IMR-90 (cell line): ENCODE results near the gene ANO8. TPM values are rescaled to one million over a fixed set of nuclear protein-coding genes. Genes with fewer than 3 reads are reported as not detected.

Experiments used
- ATAC-seq: fragments of 200-7000 bp; cut with Tn5 transposase; 2 replicates; pipeline ENCODE4 v1.9.1; 2020; ENCODE audit warnings: low read depth, mild to moderate bottlenecking, moderate library complexity
- BruUV-seq: library from RNA; stranded (reverse); fragments of 400-500 nt; replicated peaks from 2 replicates; lab custom pipeline; 2021; lab: Mats Ljungman, UMichigan
- CTCF ChIA-PET: fragments of 300-600 bp; formaldehyde crosslinking; extraction: SDS; loops from one replicate; lab custom pipeline; 2021; ENCODE audit warnings: antibody characterized with exemption; lab: Yijun Ruan, JAX
- POLR2A ChIA-PET: fragments of 300-600 bp; sonication (Branson Sonifier 250); formaldehyde crosslinking; loops from one replicate; lab custom pipeline; 2022; ENCODE audit warnings: antibody characterized with exemption; ENCODE audit not compliant: unreplicated experiment; lab: Charles Lee
- DNase-seq: peaks from one replicate; pipeline ENCODE4 v3.0.0; 2013
- H2AFZ ChIP-seq: replicated peaks from 2 replicates; pipeline ENCODE3; 2013; ENCODE audit warnings: low read length, mild to moderate bottlenecking; ENCODE audit not compliant: poor library complexity
- H2AK5ac ChIP-seq: 2 replicates; pipeline ENCODE4 v1.6.1; 2013; ENCODE audit warnings: low read depth, low read length, inconsistent platforms
- H2AK9ac ChIP-seq: replicated peaks from 2 replicates; pipeline ENCODE3; 2013; ENCODE audit warnings: mild to moderate bottlenecking, low read depth, low read length, moderate library complexity; ENCODE audit not compliant: poor library complexity
- H2BK120ac ChIP-seq: 2 replicates; pipeline ENCODE4 v1.6.1; 2013; ENCODE audit warnings: low read depth, low read length, inconsistent platforms
- H2BK15ac ChIP-seq: 3 replicates; pipeline ENCODE4 v1.6.1; 2013; ENCODE audit warnings: low read depth, low read length, inconsistent platforms
- H2BK20ac ChIP-seq: 2 replicates; pipeline ENCODE4 v1.6.1; 2013; ENCODE audit warnings: low read depth, mild to moderate bottlenecking, inconsistent platforms, low read length, moderate library complexity
- H2BK5ac ChIP-seq: 2 replicates; pipeline ENCODE4 v1.6.1; 2013; ENCODE audit warnings: mild to moderate bottlenecking, low read depth, low read length, inconsistent platforms; ENCODE audit not compliant: poor library complexity, severe bottlenecking
- H3K14ac ChIP-seq: replicated peaks from 2 replicates; pipeline ENCODE4 v1.6.1; 2013; ENCODE audit warnings: low read depth, low read length, inconsistent platforms
- H3K18ac ChIP-seq: 2 replicates; pipeline ENCODE4 v1.6.1; 2013; ENCODE audit warnings: low read depth, low read length, control low read depth
- H3K23ac ChIP-seq: 2 replicates; pipeline ENCODE4 v1.6.1; 2013; ENCODE audit warnings: low read depth, low read length, inconsistent platforms
- H3K27ac ChIP-seq: 2 replicates; pipeline ENCODE4 v1.5.1; 2013; ENCODE audit warnings: mild to moderate bottlenecking, control low read depth, low read length; ENCODE audit not compliant: insufficient read depth
- H3K27me3 ChIP-seq: 2 replicates; pipeline ENCODE4 v1.6.1; 2013; ENCODE audit warnings: low read length; ENCODE audit not compliant: control insufficient read depth, insufficient read depth
- H3K36me3 ChIP-seq: 2 replicates; pipeline ENCODE4 v1.6.1; 2013; ENCODE audit warnings: low read length, mixed read lengths; ENCODE audit not compliant: control insufficient read depth, insufficient read depth
- H3K4ac ChIP-seq: 2 replicates; pipeline ENCODE4 v1.6.1; 2013; ENCODE audit warnings: low read depth, low read length, inconsistent platforms
- H3K4me1 ChIP-seq: 2 replicates; pipeline ENCODE4 v1.6.1; 2013; ENCODE audit warnings: low read length, mixed read lengths; ENCODE audit not compliant: control insufficient read depth, insufficient read depth
- H3K4me2 ChIP-seq: 2 replicates; pipeline ENCODE4 v1.6.1; 2013; ENCODE audit warnings: low read depth, mild to moderate bottlenecking, control low read depth, low read length, moderate library complexity
- H3K4me3 ChIP-seq: 2 replicates; pipeline ENCODE4 v1.5.1; 2013; ENCODE audit warnings: low read depth, mild to moderate bottlenecking, control low read depth, low read length, moderate library complexity; ENCODE audit not compliant: insufficient read depth
- H3K56ac ChIP-seq: 2 replicates; pipeline ENCODE4 v1.6.1; 2013; ENCODE audit warnings: low read length, inconsistent platforms; ENCODE audit not compliant: insufficient read depth; ENCODE audit errors: extremely low read depth
- H3K79me1 ChIP-seq, 2 experiments: 2 replicates each; pipeline ENCODE4 v1.6.1; 2013; ENCODE audit warnings: low read length in 2 of 2, inconsistent platforms in 1 of 2, low read depth in 1 of 2
- H3K9ac ChIP-seq: 2 replicates; pipeline ENCODE4 v1.6.1; 2013; ENCODE audit warnings: low read depth, low read length, control low read depth
- H3K9me1 ChIP-seq: 2 replicates; pipeline ENCODE4 v1.6.1; 2013; ENCODE audit warnings: low read length, inconsistent platforms; ENCODE audit not compliant: insufficient read depth
- H3K9me3 ChIP-seq: 2 replicates; pipeline ENCODE4 v1.6.1; 2013; ENCODE audit warnings: low read length; ENCODE audit not compliant: control insufficient read depth, insufficient read depth
- H4K20me1 ChIP-seq: 2 replicates; pipeline ENCODE4 v1.6.1; 2013; ENCODE audit warnings: low read length, inconsistent platforms; ENCODE audit not compliant: insufficient read depth
- H4K5ac ChIP-seq: 2 replicates; pipeline ENCODE4 v1.6.1; 2013; ENCODE audit warnings: mild to moderate bottlenecking, low read depth, low read length, control low read depth
- H4K8ac ChIP-seq, 2 experiments: 2 replicates each; pipeline ENCODE4 v1.6.1; 2013; ENCODE audit warnings: low read depth in 2 of 2, low read length in 2 of 2, control low read depth in 1 of 2, inconsistent platforms in 1 of 2
- H4K91ac ChIP-seq: 2 replicates; pipeline ENCODE4 v1.6.1; 2013; ENCODE audit warnings: low read depth, low read length, inconsistent platforms; ENCODE audit not compliant: insufficient read depth
- CEBPB ChIP-seq: IDR thresholded peaks from 2 replicates; pipeline ENCODE4 v1.6.1; 2012; ENCODE audit warnings: low read depth, low read length, improper control_type of control experiment
- CHD1 ChIP-seq: IDR thresholded peaks from 2 replicates; pipeline ENCODE4 v1.6.1; 2012; ENCODE audit warnings: low read depth, low read length, improper control_type of control experiment
- FOS ChIP-seq: fragments of 150-350 bp; IDR thresholded peaks from 2 replicates; pipeline ENCODE4 v1.6.1; 2016; ENCODE audit warnings: low read depth, low read length
- MAZ ChIP-seq: IDR thresholded peaks from 2 replicates; pipeline ENCODE4 v1.6.1; 2012; ENCODE audit warnings: low read depth, mild to moderate bottlenecking, low read length, improper control_type of control experiment, moderate library complexity, borderline replicate concordance
- POLR2A ChIP-seq: IDR thresholded peaks from 2 replicates; pipeline ENCODE4 v1.6.1; 2012; ENCODE audit warnings: mild to moderate bottlenecking, low read depth, low read length
- RAD21 ChIP-seq: IDR thresholded peaks from 2 replicates; pipeline ENCODE4 v1.6.1; 2012; ENCODE audit warnings: low read length, improper control_type of control experiment
- SMC3 ChIP-seq: fragments of 150-350 bp; IDR thresholded peaks from 2 replicates; pipeline ENCODE4 v1.6.1; 2016; ENCODE audit warnings: low read depth, mild to moderate bottlenecking, antibody characterized with exemption, low read length, moderate library complexity
- WGBS, 2 experiments: methylation state at CpG; one replicate each; pipeline versions ENCODE4 v1.1.5 to v1.1.7; 2013; ENCODE audit warnings: missing lambda C conversion rate in 2 of 2; ENCODE audit not compliant: insufficient read length in 1 of 2; ENCODE audit errors: extremely low coverage in 2 of 2; 5-methylcytosine and 5-hydroxymethylcytosine counted together
- dilution Hi-C: fragments of 300-500 bp; cut with HindIII; formaldehyde crosslinking; loops from one replicate; pipeline ENCODE4 v1.14.3; 2018; ENCODE audit warnings: low sequenced_read_pairs; ENCODE audit not compliant: unreplicated experiment
- in situ Hi-C: fragments of 300-500 bp; cut with MboI; formaldehyde crosslinking; loops from 3 replicates; pipeline ENCODE4 v1.14.3; 2019; ENCODE audit warnings: low sequenced_read_pairs, inconsistent platforms, mixed read lengths
- intact Hi-C: fragments of 100-400 bp; cut with micrococcal nuclease; formaldehyde crosslinking; loops from 2 replicates; pipeline ENCODE4 v1.10.0; 2022
- polyA plus RNA-seq, 3 experiments: library from polyadenylated mRNA; depleted of rRNA; stranded (reverse); fragments of >200 nt; gene quantifications; 2 replicates each; pipeline ENCODE4 v1.2.3, GENCODE V29; 2012; ENCODE audit warnings: low replicate concordance in 1 of 3
- total RNA-seq: library from RNA; depleted of rRNA; stranded (reverse); fragments of >200 nt; gene quantifications from 2 replicates; pipeline ENCODE4 v1.2.3, GENCODE V29; 2012
- TF ChIP-seq, protein P1 (sequence below): fragments of 150-350 bp; IDR thresholded peaks from 2 replicates; pipeline ENCODE4 v1.6.1; 2016; ENCODE audit warnings: low read depth, mild to moderate bottlenecking, low read length, moderate library complexity, borderline replicate concordance

ANO8 gene
- total and polyA plus RNA-seq, 2 of the 4 experiments (the other 2 are of a cell fraction) = 1.6 to 5.6 TPM

DNA sequence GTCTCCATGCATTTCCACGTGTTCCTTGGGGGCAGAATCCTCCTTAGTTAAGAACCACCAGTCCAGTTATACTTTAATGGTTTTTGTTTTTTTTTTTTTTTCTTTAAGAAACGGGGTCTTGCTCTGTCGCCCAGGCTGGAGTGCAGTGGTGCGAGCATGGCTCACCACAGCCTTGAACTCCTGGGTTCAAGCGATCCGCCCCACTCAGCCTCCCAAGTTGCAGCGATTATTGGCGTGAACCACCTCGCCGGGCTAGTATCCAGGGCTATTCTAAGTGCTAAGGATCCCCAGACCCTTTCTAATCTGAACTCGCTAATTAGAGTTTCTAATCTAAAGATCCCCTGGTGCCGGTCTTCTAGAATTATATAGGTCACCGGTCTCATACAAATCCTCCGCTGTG lies 41.0 kb downstream of the ANO8 start:
- in situ Hi-C loops = no loop called here
- no TSS peak for BruUV-seq
- peaks cover 9% of the 10 kb centered on the region; the same call in 1 of the 2 replicates for H3K36me3 ChIP-seq

More for the DNA sequence above, 41.0 kb downstream of the ANO8 start:
- ATAC-seq (no peak), DNase-seq (no peak)
- Histone ChIP-seq H3K9me3 (peaks cover 4% of the 10 kb centered on the region), H3K4me1 (peaks cover 2% of the 10 kb centered on the region; the same call in 1 of the 2 replicates), H3K27ac (no peak overlapping the region), H3K56ac (no peak overlapping the region), H3K4me3 (no peak overlapping the region), H2BK20ac (no peak overlapping the region), H3K27me3 (no peaks in the 10 kb centered on the region), H3K14ac (no peak overlapping the region), H2AK5ac (no peak overlapping the region), H3K79me1 (peaks cover 0 to 24% of the 10 kb centered on the region in 2 experiments; a peak in 3 of 4 replicates), H3K9ac (no peak overlapping the region), H2AK9ac (no peak overlapping the region), H3K4me2 (no peak overlapping the region), H2BK120ac (no peak overlapping the region), H3K9me1 (peaks cover 4% of the 10 kb centered on the region), H4K20me1 (0 out of 2 replicates have a peak, but pooled peaks cover 3% of the 10 kb centered on the region), H2AFZ (no peak overlapping the region), H3K18ac (no peak overlapping the region), H4K91ac (no peak overlapping the region), H2BK5ac (no peak overlapping the region), H3K4ac (no peak overlapping the region), H4K5ac (no peak overlapping the region), H4K8ac (no peak overlapping the region), H2BK15ac (no peak overlapping the region), H3K23ac (no peak overlapping the region)
- CTCF ChIA-PET = interaction anchor here (0.7 kb wide), 1 partner anchor 530 kb away, joined by 3 read pairs; no protein-coding TSS in a partner anchor
- dilution Hi-C loops = no loop called here
- intact Hi-C loops = loop anchor here (2.0 kb wide), 1 partner anchor 93 kb away; no protein-coding TSS in a partner anchor
- TF ChIP-seq RAD21 = no peak
- TF ChIP-seq FOS = no peak
- TF ChIP-seq, protein P1, sequence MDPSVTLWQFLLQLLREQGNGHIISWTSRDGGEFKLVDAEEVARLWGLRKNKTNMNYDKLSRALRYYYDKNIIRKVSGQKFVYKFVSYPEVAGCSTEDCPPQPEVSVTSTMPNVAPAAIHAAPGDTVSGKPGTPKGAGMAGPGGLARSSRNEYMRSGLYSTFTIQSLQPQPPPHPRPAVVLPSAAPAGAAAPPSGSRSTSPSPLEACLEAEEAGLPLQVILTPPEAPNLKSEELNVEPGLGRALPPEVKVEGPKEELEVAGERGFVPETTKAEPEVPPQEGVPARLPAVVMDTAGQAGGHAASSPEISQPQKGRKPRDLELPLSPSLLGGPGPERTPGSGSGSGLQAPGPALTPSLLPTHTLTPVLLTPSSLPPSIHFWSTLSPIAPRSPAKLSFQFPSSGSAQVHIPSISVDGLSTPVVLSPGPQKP = no peak
- TF ChIP-seq POLR2A = no peak
- no peak for TF ChIP-seq SMC3
- TF ChIP-seq MAZ = no peak
- TF ChIP-seq CEBPB = no peak
- no peak for TF ChIP-seq CHD1
- WGBS, 2 experiments = 94% methylated on average over 8 of the region's 14 CpGs; no CpG with 5 or more reads in 1 of the 2 experiments
- POLR2A ChIA-PET = no interaction called here
